GM12878 (cell line): ENCODE measurements around the gene RTF1. TPM values are rescaled to one million over a fixed set of nuclear protein-coding genes. Genes with fewer than 3 reads are reported as not detected.
A peak's percentile ranks its signal among the peaks of the same experiment; 100 is the strongest.

Experiments
- ATAC-seq: fragments of 200-7000 bp; cut with Tn5 transposase; 3 replicates; pipeline ENCODE4 v1.9.1; 2020; ENCODE audit warnings: mild to moderate bottlenecking, moderate library complexity
- BruUV-seq: library from RNA; stranded (reverse); fragments of 400-500 nt; replicated peaks from 2 replicates; lab custom pipeline; 2021; lab: Mats Ljungman, UMichigan
- CTCF ChIA-PET: fragments of 300-600 bp; sonication (Branson Sonifier 250); formaldehyde crosslinking; extraction: SDS; loops from one replicate; lab custom pipeline; 2021; ENCODE audit warnings: inconsistent platforms; lab: Yijun Ruan, JAX
- POLR2A ChIA-PET: fragments of 350-600 bp; formaldehyde crosslinking; extraction: SDS; loops from one replicate; lab custom pipeline; 2021; ENCODE audit warnings: inconsistent platforms; lab: Charles Lee
- RAD21 ChIA-PET: fragments of 300-600 bp; sonication (Branson Sonifier 250); formaldehyde crosslinking; loops from one replicate; lab custom pipeline; 2023; ENCODE audit warnings: antibody characterized with exemption; ENCODE audit not compliant: unreplicated experiment; lab: Charles Lee
- SMC1A ChIA-PET: fragments of 300-600 bp; sonication (Branson Sonifier 250); formaldehyde crosslinking; loops from one replicate; lab custom pipeline; 2023; ENCODE audit not compliant: unreplicated experiment, uncharacterized antibody; lab: Charles Lee
- DNase-seq: peaks from one replicate; pipeline ENCODE4 v3.0.0-alpha.2; 2011; ENCODE audit warnings: low read depth, low spot score
- FAIRE-seq: peaks from 3 replicates; lab custom pipeline; 2011; peaks lifted over from hg19 to GRCh38; lab: Jason Lieb, UNC
- H2AFZ ChIP-seq: 2 replicates; pipeline ENCODE4 v1.6.0; 2011; ENCODE audit warnings: low read depth, low read length, control low read depth; ENCODE audit not compliant: control insufficient read depth
- H3K27ac ChIP-seq: 2 replicates; pipeline ENCODE4 v1.5.1; 2011; ENCODE audit warnings: control low read depth; ENCODE audit not compliant: control insufficient read depth, insufficient read depth
- H3K27me3 ChIP-seq, 2 experiments: replicated peaks in 1 of 2; 2 replicates each; pipeline versions ENCODE4 v1.6.0 to v1.6.1; 2011; ENCODE audit warnings: low read length in 1 of 2; ENCODE audit not compliant: control insufficient read depth in 2 of 2, insufficient read depth in 2 of 2
- H3K36me3 ChIP-seq, 2 experiments: 2 replicates each; pipeline ENCODE4 v1.5.1; 2011; ENCODE audit warnings: low read length in 1 of 2; ENCODE audit not compliant: control insufficient read depth in 2 of 2, insufficient read depth in 2 of 2
- H3K4me1 ChIP-seq: 2 replicates; pipeline ENCODE4 v1.6.1; 2011; ENCODE audit warnings: mild to moderate bottlenecking, low read length, moderate library complexity, mixed read lengths; ENCODE audit not compliant: control insufficient read depth, insufficient read depth
- H3K4me2 ChIP-seq: 2 replicates; pipeline ENCODE4 v1.6.0; 2011; ENCODE audit warnings: control low read depth; ENCODE audit not compliant: control insufficient read depth, insufficient read depth
- H3K4me3 ChIP-seq: fragments of 200-600 bp; sonication (generic); 2 replicates; pipeline ENCODE4 v1.5.1; 2016
- H3K79me2 ChIP-seq: 2 replicates; pipeline ENCODE4 v1.6.0; 2011; ENCODE audit warnings: low read length; ENCODE audit not compliant: control insufficient read depth, insufficient read depth
- H3K9ac ChIP-seq: 2 replicates; pipeline ENCODE4 v1.8.0; 2011; ENCODE audit warnings: low read length, control low read depth, mixed read lengths; ENCODE audit not compliant: control insufficient read depth, insufficient read depth
- H3K9me3 ChIP-seq: replicated peaks from 3 replicates; pipeline ENCODE4 v1.5.1; 2011; ENCODE audit warnings: mild to moderate bottlenecking, low read length; ENCODE audit not compliant: control insufficient read depth, insufficient read depth
- H4K20me1 ChIP-seq: 2 replicates; pipeline ENCODE4 v1.6.0; 2011; ENCODE audit not compliant: control insufficient read depth, insufficient read depth
- BCL11A ChIP-seq: IDR thresholded peaks from 2 replicates; pipeline ENCODE4 v1.6.1; 2011; ENCODE audit warnings: low read depth, low read length
- CBX3 ChIP-seq: fragments of 200-600 bp; sonication (generic); IDR thresholded peaks from 2 replicates; pipeline ENCODE4 v1.6.1; 2016; ENCODE audit warnings: low read depth, borderline replicate concordance
- DPF2 ChIP-seq: fragments of 450-650 bp; IDR thresholded peaks from 2 replicates; pipeline ENCODE4 v1.6.1; 2017; ENCODE audit warnings: mild to moderate bottlenecking
- GATAD2B ChIP-seq: fragments of 450-650 bp; conservative IDR thresholded peaks from 2 replicates; pipeline ENCODE4 v1.6.1; 2017; ENCODE audit warnings: low read depth, mild to moderate bottlenecking, moderate library complexity
- IKZF1 ChIP-seq: fragments of 450-650 bp; conservative IDR thresholded peaks from 2 replicates; pipeline ENCODE4 v1.6.1; 2017; ENCODE audit warnings: antibody characterized with exemption, mild to moderate bottlenecking
- IKZF2 ChIP-seq, 2 experiments: fragments of 450-650 bp; IDR thresholded peaks; 2 replicates each; pipeline ENCODE4 v1.6.1; 2017; ENCODE audit warnings: mild to moderate bottlenecking in 2 of 2, moderate library complexity in 2 of 2
- NR2F1 ChIP-seq: fragments of 450-650 bp; conservative IDR thresholded peaks from 2 replicates; pipeline ENCODE4 v1.6.1; 2017; ENCODE audit warnings: mild to moderate bottlenecking
- RAD51 ChIP-seq: fragments of 450-650 bp; IDR thresholded peaks from 2 replicates; pipeline ENCODE4 v1.6.1; 2016; ENCODE audit warnings: moderate library complexity, mild to moderate bottlenecking, inconsistent platforms
- RUNX3 ChIP-seq: IDR thresholded peaks from 2 replicates; pipeline ENCODE4 v1.6.1; 2012; ENCODE audit warnings: low read length, inconsistent platforms
- SMARCA5 ChIP-seq: fragments of 450-650 bp; IDR thresholded peaks from 2 replicates; pipeline ENCODE4 v1.6.1; 2017; ENCODE audit warnings: mild to moderate bottlenecking
- WGBS: methylation state at CpG from one replicate; pipeline ENCODE4 v1.1.6; 2016; ENCODE audit warnings: low lambda C conversion rate; ENCODE audit not compliant: insufficient replicate concordance, insufficient coverage; ENCODE audit errors: missing lambda C conversion rate; 5-methylcytosine and 5-hydroxymethylcytosine counted together
- in situ Hi-C: fragments of 300-500 bp; cut with MboI; formaldehyde crosslinking; loops from 9 replicates; pipeline ENCODE4 v1.14.3; 2018; ENCODE audit warnings: mixed read lengths
- intact Hi-C: fragments of 100-400 bp; cut with micrococcal nuclease; formaldehyde crosslinking; loops from one replicate; pipeline ENCODE4 v1.14.2; 2022; ENCODE audit not compliant: unreplicated experiment
- polyA plus RNA-seq, 11 experiments: library from polyadenylated mRNA; depleted of rRNA in 4 of 11; unstranded in 6 of 11; stranded (reverse) in 5 of 11; fragments of >200 nt; fragmentation: Nextera tagmentation in 4 of 11; fragmentation: Illumina TruSeq in 1 of 11; extraction: Ambion mirVana in 4 of 11; extraction: Trizol in 1 of 11; gene quantifications; 1 replicate in 1 of 11; 2 replicates in 10 of 11; pipeline versions ENCODE4 v1.2.1 to v1.2.3, GENCODE V29; 2011 to 2016; ENCODE audit warnings: inconsistent platforms in 2 of 11, missing spikeins in 2 of 11, low read depth in 1 of 11
- total RNA-seq, 4 experiments: library from RNA; depleted of rRNA in 3 of 4; stranded (reverse); fragments of >200 nt in 3 of 4; fragmentation: Illumina TruSeq in 1 of 4; extraction: Trizol in 1 of 4; gene quantifications; 2 replicates each; pipeline versions ENCODE4 v1.2.1 to v1.2.3, GENCODE V29; 2013 to 2021
- TF ChIP-seq, protein P1 (sequence below): fragments of 450-650 bp; formaldehyde crosslinking; IDR thresholded peaks from 2 replicates; pipeline ENCODE4 v1.4.0; 2020; ENCODE audit warnings: mild to moderate bottlenecking, moderate library complexity

The RTF1 gene
- total and polyA plus RNA-seq, 10 of the 15 experiments (the other 5 are each of a cell fraction or from before 2014, with no cell fraction given): 7.2 to 67.9 (median 32.3) TPM

DNA sequence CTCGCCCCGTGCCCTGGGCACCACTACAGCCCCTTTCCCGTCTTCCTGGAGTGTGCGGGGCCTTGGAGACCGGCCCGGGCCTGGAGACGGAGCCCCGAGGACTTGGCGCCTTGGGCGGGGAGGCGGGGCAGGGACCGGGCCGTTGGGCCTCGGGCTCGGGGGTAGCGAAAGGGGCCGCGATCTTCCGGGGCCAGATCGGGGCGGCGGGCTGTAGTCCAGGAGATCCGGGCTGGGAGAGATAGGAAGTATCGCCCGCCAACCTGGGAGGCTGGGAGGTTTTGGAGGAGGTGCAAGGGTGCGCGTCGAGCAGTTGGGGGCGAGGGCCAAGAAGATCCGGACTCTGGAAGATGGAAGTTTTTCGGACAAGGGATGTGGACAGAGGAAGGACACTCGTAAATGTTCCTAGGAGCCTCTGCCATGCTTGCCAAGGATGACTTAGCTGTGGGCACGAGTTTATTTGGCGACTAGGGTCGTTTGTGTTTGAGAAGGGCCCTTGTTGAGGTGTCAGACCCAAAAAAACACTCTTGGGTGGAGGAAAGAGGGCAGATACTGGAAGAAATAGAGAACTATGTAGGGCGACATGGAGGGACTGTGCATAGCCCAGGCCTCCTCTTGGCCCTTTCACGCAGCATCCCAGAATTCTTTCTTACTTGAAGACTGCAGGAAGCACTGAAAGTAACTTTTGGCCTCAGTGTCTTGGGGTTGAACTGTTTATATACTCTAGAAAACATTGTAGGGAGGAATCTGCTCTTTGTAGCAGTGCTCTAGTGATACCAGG is 712 bp downstream of the RTF1 start:
- RAD21 ChIA-PET: interaction anchor here (1.3 kb wide), 1 partner anchor 12 kb away, joined by 4 read pairs; no protein-coding TSS in a partner anchor
- Histone ChIP-seq H3K9me3 (no peaks in the 10 kb centered on the region), H3K9ac (peak overlapping the region; percentile 71), H3K27me3 (no peaks in the 10 kb centered on the region), H3K4me2 (peak overlapping the region; percentile 74), H3K4me1 (peaks cover 3% of the 10 kb centered on the region; the same call in 1 of the 2 replicates), H3K4me3 (peak overlapping the region; percentile 99), H3K79me2 (peaks cover 64% of the 10 kb centered on the region), H4K20me1 (no peaks in the 10 kb centered on the region; the same call in 1 of the 2 replicates), H3K36me3 (no peaks in the 10 kb centered on the region), H2AFZ (peak overlapping the region; percentile 73), H3K27ac (peak overlapping the region; percentile 14)
- TF ChIP-seq RAD51 (no peak), GATAD2B (peak; percentile 41; the same call in 1 of the 2 replicates), CBX3 (no peak), RUNX3 (no peak), DPF2 (0 out of 2 replicates have a peak, but pooled peaks have one; percentile 58), IKZF1 (peak; percentile 50), NR2F1 (0 out of 2 replicates have a peak, but pooled peaks have one; percentile 5), SMARCA5 (0 out of 2 replicates have a peak, but pooled peaks have one; percentile 6), BCL11A (0 out of 2 replicates have a peak, but pooled peaks have one; percentile 1), IKZF2 (IDR thresholded peaks at IDR 0.05) (0 out of 4 replicates have a peak, but pooled peaks have one; percentile 6 to 8)
- TF ChIP-seq, protein P1, sequence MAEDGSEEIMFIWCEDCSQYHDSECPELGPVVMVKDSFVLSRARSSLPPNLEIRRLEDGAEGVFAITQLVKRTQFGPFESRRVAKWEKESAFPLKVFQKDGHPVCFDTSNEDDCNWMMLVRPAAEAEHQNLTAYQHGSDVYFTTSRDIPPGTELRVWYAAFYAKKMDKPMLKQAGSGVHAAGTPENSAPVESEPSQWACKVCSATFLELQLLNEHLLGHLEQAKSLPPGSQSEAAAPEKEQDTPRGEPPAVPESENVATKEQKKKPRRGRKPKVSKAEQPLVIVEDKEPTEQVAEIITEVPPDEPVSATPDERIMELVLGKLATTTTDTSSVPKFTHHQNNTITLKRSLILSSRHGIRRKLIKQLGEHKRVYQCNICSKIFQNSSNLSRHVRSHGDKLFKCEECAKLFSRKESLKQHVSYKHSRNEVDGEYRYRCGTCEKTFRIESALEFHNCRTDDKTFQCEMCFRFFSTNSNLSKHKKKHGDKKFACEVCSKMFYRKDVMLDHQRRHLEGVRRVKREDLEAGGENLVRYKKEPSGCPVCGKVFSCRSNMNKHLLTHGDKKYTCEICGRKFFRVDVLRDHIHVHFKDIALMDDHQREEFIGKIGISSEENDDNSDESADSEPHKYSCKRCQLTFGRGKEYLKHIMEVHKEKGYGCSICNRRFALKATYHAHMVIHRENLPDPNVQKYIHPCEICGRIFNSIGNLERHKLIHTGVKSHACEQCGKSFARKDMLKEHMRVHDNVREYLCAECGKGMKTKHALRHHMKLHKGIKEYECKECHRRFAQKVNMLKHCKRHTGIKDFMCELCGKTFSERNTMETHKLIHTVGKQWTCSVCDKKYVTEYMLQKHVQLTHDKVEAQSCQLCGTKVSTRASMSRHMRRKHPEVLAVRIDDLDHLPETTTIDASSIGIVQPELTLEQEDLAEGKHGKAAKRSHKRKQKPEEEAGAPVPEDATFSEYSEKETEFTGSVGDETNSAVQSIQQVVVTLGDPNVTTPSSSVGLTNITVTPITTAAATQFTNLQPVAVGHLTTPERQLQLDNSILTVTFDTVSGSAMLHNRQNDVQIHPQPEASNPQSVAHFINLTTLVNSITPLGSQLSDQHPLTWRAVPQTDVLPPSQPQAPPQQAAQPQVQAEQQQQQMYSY (CRISPR knock-in tag): no peak
- intact Hi-C loops (no loop called here), in situ Hi-C loops (no loop called here)
- 1% methylated on average over 33 of the region's 37 CpGs for WGBS
- CTCF ChIA-PET: no interaction called here
- SMC1A ChIA-PET: interaction anchor here (5.3 kb wide), 1 partner anchor 12 kb away, joined by 20 read pairs; no protein-coding TSS in a partner anchor
- POLR2A ChIA-PET: interaction anchor here (0.6 to 1.6 kb wide), 3 partner anchors 11 to 85 kb away, joined by 4 to 6 read pairs (median 4); partner anchors contain the start of genes NUSAP1 and OIP5
- ATAC-seq (peak; percentile 68), DNase-seq (no peak), FAIRE-seq (peak; percentile 56)
- no TSS peak for BruUV-seq
